Chondrocyte (in vitro differentiated cells): Measurements from ENCODE around the gene ZNF618. TPM values are rescaled to one million over a fixed set of nuclear protein-coding genes. Genes with fewer than 3 reads are reported as not detected.

Source experiments
- DNase-seq: peaks from one replicate; pipeline ENCODE4 v3.0.0; 2021; ENCODE audit warnings: mixed read lengths, low spot score
- H3K27ac Mint-ChIP-seq: one replicate; pipeline ENCODE4 v1.8.0; 2021; ENCODE audit warnings: mild to moderate bottlenecking, moderate library complexity, mixed read lengths; ENCODE audit not compliant: unreplicated experiment
- H3K27me3 Mint-ChIP-seq: 2 replicates; pipeline ENCODE4 v1.8.0; 2021; ENCODE audit warnings: low read depth, mixed read lengths
- H3K36me3 Mint-ChIP-seq: 2 replicates; pipeline ENCODE4 v1.8.0; 2021; ENCODE audit warnings: low read depth, mixed read lengths
- H3K4me1 Mint-ChIP-seq: 2 replicates; pipeline ENCODE4 v1.8.0; 2021; ENCODE audit warnings: low read depth, mild to moderate bottlenecking, mixed read lengths
- H3K4me3 Mint-ChIP-seq: one replicate; pipeline ENCODE4 v1.8.0; 2021; ENCODE audit warnings: mild to moderate bottlenecking, moderate library complexity, mixed read lengths; ENCODE audit not compliant: unreplicated experiment
- H3K9me3 Mint-ChIP-seq: 2 replicates; pipeline ENCODE4 v1.8.0; 2021; ENCODE audit warnings: low read depth, mixed read lengths
- CTCF ChIP-seq: fragments of 200-600 bp; sonication (generic); IDR thresholded peaks from 2 replicates; pipeline ENCODE4 v1.5.0; 2021; ENCODE audit warnings: antibody characterized with exemption, mild to moderate bottlenecking, moderate library complexity
- total RNA-seq: library from RNA; stranded (reverse); gene quantifications from 3 replicates; pipeline ENCODE4 v1.2.1, GENCODE V29; 2021

Gene ZNF618
- total RNA-seq, 1 donor from 2014 or later: 25.5 TPM

- Mint-ChIP-seq H3K36me3 (peaks cover 11% of the 10 kb centered on the region), H3K4me3 (no peak overlapping the region), H3K4me1 (no peaks in the 10 kb centered on the region), H3K27me3 (peaks cover 3% of the 10 kb centered on the region), H3K9me3 (peaks cover 26% of the 10 kb centered on the region), H3K27ac (no peak overlapping the region)
- no peak for TF ChIP-seq CTCF
- DNase-seq: no peak
These were observed 24.8 kb upstream of the ZNF618 start for GRCh38 chr9:113851359-113851758.

- Mint-ChIP-seq H3K36me3 (peaks cover 9% of the 10 kb centered on the region), H3K27me3 (peaks cover 3% of the 10 kb centered on the region), H3K9me3 (peaks cover 22% of the 10 kb centered on the region), H3K4me3 (no peak overlapping the region), H3K4me1 (no peaks in the 10 kb centered on the region), H3K27ac (no peak overlapping the region)
- DNase-seq: no peak
- TF ChIP-seq CTCF: no peak
These were observed 24.2 kb upstream of the ZNF618 start for GRCh38 chr9:113851873-113852272.

- Mint-ChIP-seq H3K9me3 (peaks cover 20% of the 10 kb centered on the region), H3K4me3 (no peak overlapping the region), H3K27ac (no peak overlapping the region), H3K36me3 (peaks cover 7% of the 10 kb centered on the region), H3K4me1 (no peaks in the 10 kb centered on the region), H3K27me3 (peaks cover 3% of the 10 kb centered on the region)
- TF ChIP-seq CTCF: peak; percentile 51
- DNase-seq: no peak
These were observed 22.8 kb upstream of the ZNF618 start for GRCh38 chr9:113853333-113853732.

GRCh38 chr9:113854310-113854709 is 21.8 kb upstream of the ZNF618 start:
- Mint-ChIP-seq H3K27me3 (peaks cover 6% of the 10 kb centered on the region), H3K9me3 (peaks cover 20% of the 10 kb centered on the region), H3K36me3 (peaks cover 7% of the 10 kb centered on the region), H3K4me3 (no peak overlapping the region), H3K27ac (no peak overlapping the region), H3K4me1 (no peaks in the 10 kb centered on the region)
- TF ChIP-seq CTCF: no peak
- DNase-seq: no peak

GRCh38 chr9:113857875-113858274 is 18.2 kb upstream of the ZNF618 start:
- H3K4me1 Mint-ChIP-seq: no peaks in the 10 kb centered on the region
- H3K27me3 Mint-ChIP-seq: peaks cover 11% of the 10 kb centered on the region
- peaks cover 3% of the 10 kb centered on the region for H3K9me3 Mint-ChIP-seq
- no peaks in the 10 kb centered on the region for H3K36me3 Mint-ChIP-seq
- H3K27ac Mint-ChIP-seq: no peak overlapping the region
- no peak for TF ChIP-seq CTCF
- no peak for DNase-seq
- H3K4me3 Mint-ChIP-seq: no peak overlapping the region
